Astrocyte of the spinal cord (primary cell): Measurements from ENCODE around the gene RANBP17.

Source experiments
- DNase-seq: peaks from one replicate; pipeline ENCODE4 v3.0.0; 2011; ENCODE audit warnings: low read depth, low spot score
- H3K4me3 ChIP-seq: 2 replicates; pipeline ENCODE4 v1.5.1; 2011; ENCODE audit warnings: low read depth, mild to moderate bottlenecking, low read length, moderate library complexity
- CTCF ChIP-seq: IDR thresholded peaks from 2 replicates; pipeline ENCODE4 v1.5.1; 2012; ENCODE audit warnings: low read depth, mild to moderate bottlenecking, low read length, inconsistent platforms
- in situ Hi-C: cut with HindIII; loops from 2 replicates; pipeline ENCODE4 v1.10.0; 2017; ENCODE audit warnings: low sequenced_read_pairs

RANBP17 gene

GRCh38 chr5:171335616-171336015 is 473.8 kb downstream of the RANBP17 start:
- no peak for DNase-seq
- no peak overlapping the region for H3K4me3 ChIP-seq
- in situ Hi-C loops: no loop called here
- no peak for TF ChIP-seq CTCF

GRCh38 chr5:171336521-171337209 is 474.8 kb downstream of the RANBP17 start:
- peak overlapping the region; percentile 49 for H3K4me3 ChIP-seq
- in situ Hi-C loops: no loop called here

GRCh38 chr5:171337210-171337569 is 475.4 kb downstream of the RANBP17 start:
- TF ChIP-seq CTCF: no peak
- in situ Hi-C loops: no loop called here
- H3K4me3 ChIP-seq: peak overlapping the region; percentile 49

More at GRCh38 chr5:171336521-171337209, 474.8 kb downstream of the RANBP17 start:
- peak; percentile 80 for TF ChIP-seq CTCF
- peak; percentile 58 for DNase-seq

GRCh38 chr5:171340042-171340441 is 478.2 kb downstream of the RANBP17 start:
- no peak for DNase-seq
- no peak overlapping the region for H3K4me3 ChIP-seq
- in situ Hi-C loops: no loop called here
- TF ChIP-seq CTCF: no peak

More at GRCh38 chr5:171337210-171337569, 475.4 kb downstream of the RANBP17 start:
- DNase-seq: no peak

GRCh38 chr5:171340491-171340890 is 478.7 kb downstream of the RANBP17 start:
- DNase-seq: no peak
- no peak for TF ChIP-seq CTCF
- in situ Hi-C loops: no loop called here
- no peak overlapping the region for H3K4me3 ChIP-seq

- H3K4me3 ChIP-seq: no peak overlapping the region
- TF ChIP-seq CTCF: peak; percentile 74
- peak; percentile 62 for DNase-seq
- in situ Hi-C loops: no loop called here
Measured at GRCh38 chr5:171342362-171343111, 480.7 kb downstream of the RANBP17 start.
